Measurements from ENCODE around the gene SRC.

GRCh38 chr20:37376324-37376723 is 30.4 kb downstream of the SRC start:
- TF ChIP-seq REST (IDR thresholded peaks at IDR 0.05; ENCODE audit: insufficient replicate concordance, low read depth): no peak
- no peak for TF ChIP-seq CTCF (IDR thresholded peaks at IDR 0.05; ENCODE audit: insufficient read depth, low read length)
- no peak for TF ChIP-seq GABPA (IDR thresholded peaks at IDR 0.05; ENCODE audit: low read depth)
- no peak for TF ChIP-seq POLR2AphosphoS5 (IDR thresholded peaks at IDR 0.05; ENCODE audit: low read depth)
- TF ChIP-seq SPI1 (IDR thresholded peaks at IDR 0.05; ENCODE audit: borderline replicate concordance, low read depth): no peak

Data from HL-60 (cell line).